Mesenchymal stem cell (in vitro differentiated cells and primary cell): ENCODE measurements around the gene NXPH2.

Source experiments
- DNase-seq: peaks from one replicate; pipeline ENCODE4 v3.0.0-alpha.2; 2013
- H2AFZ ChIP-seq: one replicate; pipeline ENCODE4 v1.6.1; 2013; ENCODE audit warnings: low read depth, mild to moderate bottlenecking, control low read depth, inconsistent platforms, low read length, moderate library complexity
- H2AK5ac ChIP-seq: 2 replicates; pipeline ENCODE4 v1.6.1; 2013; ENCODE audit warnings: low read length, moderate library complexity, mild to moderate bottlenecking, inconsistent platforms; ENCODE audit not compliant: severe bottlenecking
- H2BK120ac ChIP-seq: one replicate; pipeline ENCODE4 v1.6.1; 2013; ENCODE audit warnings: low read depth, mild to moderate bottlenecking, inconsistent platforms, low read length, moderate library complexity
- H2BK12ac ChIP-seq, 2 experiments: one replicate each; pipeline ENCODE4 v1.6.1; 2013; ENCODE audit warnings: inconsistent platforms in 2 of 2, low read length in 2 of 2, mild to moderate bottlenecking in 2 of 2, moderate library complexity in 2 of 2, control low read depth in 1 of 2
- H2BK15ac ChIP-seq: one replicate; pipeline ENCODE4 v1.6.1; 2013; ENCODE audit warnings: mild to moderate bottlenecking, low read depth, inconsistent platforms; ENCODE audit not compliant: poor library complexity, severe bottlenecking
- H2BK5ac ChIP-seq: 2 replicates; pipeline ENCODE4 v1.6.1; 2013; ENCODE audit warnings: low read depth, mild to moderate bottlenecking, low read length, control low read depth, inconsistent platforms; ENCODE audit not compliant: poor library complexity, severe bottlenecking
- H3K14ac ChIP-seq, 2 experiments: one replicate each; pipeline ENCODE4 v1.6.1; 2013; ENCODE audit warnings: inconsistent platforms in 2 of 2, low read length in 2 of 2, control low read depth in 1 of 2, mild to moderate bottlenecking in 1 of 2, moderate library complexity in 1 of 2
- H3K18ac ChIP-seq, 2 experiments: one replicate each; pipeline ENCODE4 v1.6.1; 2013; ENCODE audit warnings: inconsistent platforms in 2 of 2, low read length in 2 of 2, control low read depth in 1 of 2, low read depth in 1 of 2, mild to moderate bottlenecking in 1 of 2
- H3K23ac ChIP-seq, 2 experiments: one replicate each; pipeline ENCODE4 v1.6.1; 2013; ENCODE audit warnings: inconsistent platforms in 2 of 2, low read length in 2 of 2, mild to moderate bottlenecking in 2 of 2, moderate library complexity in 2 of 2, control low read depth in 1 of 2
- H3K27ac ChIP-seq: 2 replicates; pipeline ENCODE4 v1.5.1; 2013; ENCODE audit warnings: mild to moderate bottlenecking, moderate library complexity, low read length, control low read depth, inconsistent platforms; ENCODE audit not compliant: poor library complexity, severe bottlenecking
- H3K27me3 ChIP-seq, 2 experiments: 2 replicates each; pipeline versions ENCODE4 v1.6.1 to v1.7.0; 2013; ENCODE audit warnings: low read length in 2 of 2, mild to moderate bottlenecking in 2 of 2, moderate library complexity in 2 of 2, control low read depth in 1 of 2, inconsistent platforms in 1 of 2; ENCODE audit not compliant: control insufficient read depth in 1 of 2, insufficient read depth in 1 of 2
- H3K36me3 ChIP-seq, 2 experiments: 2 replicates each; pipeline versions ENCODE4 v1.6.1 to v1.7.0; 2013; ENCODE audit warnings: low read length in 2 of 2, control low read depth in 1 of 2, inconsistent platforms in 1 of 2, low read depth in 1 of 2, mild to moderate bottlenecking in 1 of 2; ENCODE audit not compliant: insufficient read depth in 2 of 2, control insufficient read depth in 1 of 2
- H3K4ac ChIP-seq, 2 experiments: one replicate each; pipeline ENCODE4 v1.6.1; 2013; ENCODE audit warnings: inconsistent platforms in 2 of 2, low read length in 2 of 2, mild to moderate bottlenecking in 2 of 2, moderate library complexity in 2 of 2, control low read depth in 1 of 2, low read depth in 1 of 2
- H3K4me1 ChIP-seq: 2 replicates; pipeline ENCODE4 v1.6.1; 2013; ENCODE audit warnings: low read depth, low read length, control low read depth; ENCODE audit not compliant: control insufficient read depth, insufficient read depth
- H3K4me2 ChIP-seq: 2 replicates; pipeline ENCODE4 v1.6.1; 2013; ENCODE audit warnings: low read length, mild to moderate bottlenecking, inconsistent platforms; ENCODE audit not compliant: poor library complexity, severe bottlenecking
- H3K4me3 ChIP-seq, 2 experiments: 2 replicates each; pipeline versions ENCODE4 v1.5.1 to v1.7.0; 2013; ENCODE audit warnings: low read length in 2 of 2, mild to moderate bottlenecking in 2 of 2, control low read depth in 1 of 2, low read depth in 1 of 2; ENCODE audit not compliant: insufficient read depth in 1 of 2
- H3K79me1 ChIP-seq: replicated peaks from 2 replicates; pipeline ENCODE4 v1.6.1; 2013; ENCODE audit warnings: mild to moderate bottlenecking, control low read depth, low read length, inconsistent platforms; ENCODE audit not compliant: poor library complexity, severe bottlenecking
- H3K9ac ChIP-seq: 2 replicates; pipeline ENCODE4 v1.7.0; 2013; ENCODE audit warnings: mild to moderate bottlenecking, low read length, moderate library complexity
- H3K9me3 ChIP-seq: 2 replicates; pipeline ENCODE4 v1.7.0; 2013; ENCODE audit warnings: mild to moderate bottlenecking, low read length; ENCODE audit not compliant: control insufficient read depth
- H4K8ac ChIP-seq: one replicate; pipeline ENCODE4 v1.6.1; 2013; ENCODE audit warnings: inconsistent platforms, mild to moderate bottlenecking, low read length, moderate library complexity
- H4K91ac ChIP-seq: one replicate; pipeline ENCODE4 v1.6.1; 2013; ENCODE audit warnings: mild to moderate bottlenecking, low read length, inconsistent platforms
- WGBS: methylation state at CpG from one replicate; pipeline ENCODE4 v1.1.7; 2013; ENCODE audit warnings: mixed read lengths; 5-methylcytosine and 5-hydroxymethylcytosine counted together

Gene NXPH2

DNA sequence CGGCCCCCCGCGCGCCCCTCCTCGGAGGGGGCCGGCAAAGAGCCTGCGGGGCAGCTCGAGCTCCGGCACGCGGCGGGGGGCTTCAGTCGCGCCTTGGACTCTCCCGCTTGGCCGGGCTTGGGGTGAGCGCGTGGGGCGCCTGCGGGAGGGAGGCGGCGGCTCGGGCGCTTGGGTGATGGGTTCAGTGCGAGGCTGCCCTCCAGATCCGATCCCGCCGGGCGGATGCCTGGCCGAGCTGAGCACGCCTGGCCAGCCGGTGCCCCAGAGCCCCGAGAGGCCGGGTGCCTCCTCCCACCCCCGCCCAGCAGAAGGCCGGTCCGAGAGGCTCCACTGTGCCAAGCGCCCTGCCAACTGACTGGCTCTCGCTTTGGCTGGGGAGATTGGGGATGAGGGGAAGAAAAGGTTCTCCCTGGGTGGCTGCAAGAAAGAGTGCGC, 273 bp upstream of the NXPH2 start:
- H3K27ac ChIP-seq, result no peak overlapping the region
- no peak overlapping the region for H3K4ac ChIP-seq
- no peaks in the 10 kb centered on the region for H3K9me3 ChIP-seq
- H4K91ac ChIP-seq, result no peak overlapping the region
- H3K27me3 ChIP-seq, result peaks cover 43 to 48% of the 10 kb centered on the region in 2 experiments
- no peak overlapping the region for H4K8ac ChIP-seq
- no peak overlapping the region for H2BK5ac ChIP-seq
- H2BK120ac ChIP-seq, result no peak overlapping the region
- H3K79me1 ChIP-seq, result no peaks in the 10 kb centered on the region
- H3K18ac ChIP-seq, result no peak overlapping the region
- WGBS, result under 1% methylated on average over 34 of the region's 40 CpGs
- no peak overlapping the region for H2BK12ac ChIP-seq
- no peak overlapping the region for H2BK15ac ChIP-seq
- no peak for DNase-seq
- H3K4me1 ChIP-seq, result peaks cover 18% of the 10 kb centered on the region
- H3K4me3 ChIP-seq, result peak overlapping the region; percentile 27 to 53
- peak overlapping the region; percentile 97 for H3K4me2 ChIP-seq
- no peak overlapping the region for H2AFZ ChIP-seq
- no peak overlapping the region for H2AK5ac ChIP-seq
- H3K9ac ChIP-seq, result no peak overlapping the region
- H3K14ac ChIP-seq, result peak overlapping the region in 1 of 2 experiments; percentile 55
- H3K23ac ChIP-seq, result no peak overlapping the region
- no peaks in the 10 kb centered on the region for H3K36me3 ChIP-seq

DNA sequence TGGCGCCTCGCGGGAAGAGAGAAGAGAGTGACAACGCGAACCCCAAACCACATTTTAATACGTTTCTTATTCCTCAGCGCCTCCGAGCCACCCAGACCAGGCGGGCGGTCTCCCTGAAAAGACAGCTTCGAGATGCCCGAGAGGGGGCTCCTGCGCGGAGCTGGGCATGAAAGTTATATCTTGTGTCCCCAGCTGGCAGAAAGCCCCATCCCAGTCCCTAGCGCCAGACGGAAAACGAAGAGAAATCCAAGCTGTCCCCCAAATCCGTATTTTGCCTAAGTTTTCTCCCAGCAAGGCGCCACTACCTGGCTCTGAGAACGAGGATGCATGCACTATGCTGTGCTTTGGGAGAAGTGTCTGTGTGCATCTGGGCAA, 797 bp downstream of the NXPH2 start:
- no peak overlapping the region for H2BK5ac ChIP-seq
- peak; percentile 6 for DNase-seq
- WGBS, result 1% methylated on average over 17 of the region's 20 CpGs

DNA sequence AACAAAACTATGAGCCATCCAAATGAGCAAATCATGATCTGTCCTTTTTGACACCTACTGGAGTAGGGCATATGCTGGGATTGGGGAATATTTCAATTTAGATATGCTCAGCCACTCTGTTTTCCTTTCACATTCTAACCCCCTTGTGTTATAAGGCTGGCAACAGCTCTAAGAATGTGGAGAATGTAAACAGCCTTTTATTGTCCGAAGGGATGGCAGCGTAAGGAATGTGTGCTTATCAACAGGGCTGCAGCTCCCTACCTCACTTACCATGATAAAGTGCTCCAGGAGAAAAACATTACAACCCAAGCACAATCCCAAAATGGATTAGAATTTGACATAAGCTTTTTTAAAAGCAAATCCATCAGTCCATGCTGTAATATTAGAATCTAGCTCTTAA, 2.2 kb downstream of the NXPH2 start:
- Histone ChIP-seq H3K79me1 (no peaks in the 10 kb centered on the region), H3K4ac (no peak overlapping the region), H2AFZ (no peak overlapping the region), H4K91ac (no peak overlapping the region), H2BK12ac (no peak overlapping the region), H3K18ac (no peak overlapping the region), H3K4me3 (no peak overlapping the region), H3K36me3 (no peaks in the 10 kb centered on the region), H2BK5ac (no peak overlapping the region), H3K9me3 (no peaks in the 10 kb centered on the region), H2BK15ac (no peak overlapping the region), H2BK120ac (no peak overlapping the region), H4K8ac (no peak overlapping the region), H3K27me3 (peaks cover 37 to 43% of the 10 kb centered on the region in 2 experiments), H3K4me1 (peaks cover 18% of the 10 kb centered on the region), H2AK5ac (no peak overlapping the region), H3K4me2 (no peak overlapping the region), H3K14ac (no peak overlapping the region), H3K27ac (no peak overlapping the region), H3K23ac (no peak overlapping the region), H3K9ac (no peak overlapping the region)
- peak; percentile 15 for DNase-seq
- WGBS, result 0% methylated on average over 2 of the region's 2 CpGs

More for the DNA sequence above, 797 bp downstream of the NXPH2 start:
- peaks cover 18% of the 10 kb centered on the region for H3K4me1 ChIP-seq
- no peak overlapping the region for H2BK15ac ChIP-seq
- no peak overlapping the region for H2AK5ac ChIP-seq
- H3K4me2 ChIP-seq, result peak overlapping the region; percentile 97
- H3K27ac ChIP-seq, result no peak overlapping the region
- no peak overlapping the region for H3K4ac ChIP-seq
- no peak overlapping the region for H3K23ac ChIP-seq
- no peak overlapping the region for H4K8ac ChIP-seq
- peak overlapping the region in 1 of 2 experiments; percentile 2 for H3K18ac ChIP-seq
- H2BK120ac ChIP-seq, result no peak overlapping the region
- peaks cover 37 to 48% of the 10 kb centered on the region in 2 experiments for H3K27me3 ChIP-seq
- H2AFZ ChIP-seq, result no peak overlapping the region
- no peaks in the 10 kb centered on the region for H3K36me3 ChIP-seq
- no peaks in the 10 kb centered on the region for H3K9me3 ChIP-seq
- no peak overlapping the region for H3K14ac ChIP-seq
- no peaks in the 10 kb centered on the region for H3K79me1 ChIP-seq
- H3K4me3 ChIP-seq, result peak overlapping the region in 1 of 2 experiments; percentile 70
- no peak overlapping the region for H4K91ac ChIP-seq
- H2BK12ac ChIP-seq, result no peak overlapping the region
- H3K9ac ChIP-seq, result no peak overlapping the region

DNA sequence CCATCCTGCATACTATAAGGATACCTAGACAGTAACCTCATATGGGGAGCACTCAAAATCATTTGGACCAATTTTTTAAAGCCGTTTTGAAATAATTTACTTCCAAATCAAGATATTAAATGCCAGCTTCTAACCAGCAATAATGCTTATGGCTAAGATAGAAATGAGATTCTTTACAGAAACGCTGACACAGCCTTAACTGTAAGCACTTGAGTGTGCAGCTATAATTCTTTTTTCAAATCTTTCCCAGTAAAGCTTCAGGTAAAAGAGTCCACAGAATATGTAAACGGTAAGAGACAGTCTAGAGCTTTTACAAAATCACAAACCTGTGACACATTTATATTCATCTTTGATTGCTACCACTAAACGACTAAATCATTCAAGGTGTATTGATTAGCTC, 4.5 kb downstream of the NXPH2 start:
- Histone ChIP-seq H3K79me1 (no peaks in the 10 kb centered on the region), H2AFZ (no peak overlapping the region), H3K4me2 (no peak overlapping the region), H3K27ac (no peak overlapping the region), H3K36me3 (no peaks in the 10 kb centered on the region), H3K23ac (no peak overlapping the region), H2AK5ac (no peak overlapping the region), H2BK12ac (no peak overlapping the region), H4K91ac (no peak overlapping the region), H3K4ac (no peak overlapping the region), H3K9ac (no peak overlapping the region), H3K4me1 (peaks cover 15% of the 10 kb centered on the region), H3K9me3 (no peaks in the 10 kb centered on the region), H3K18ac (no peak overlapping the region), H2BK15ac (no peak overlapping the region), H2BK5ac (no peak overlapping the region), H3K14ac (no peak overlapping the region), H3K27me3 (peaks cover 20 to 24% of the 10 kb centered on the region in 2 experiments), H4K8ac (no peak overlapping the region), H2BK120ac (no peak overlapping the region), H3K4me3 (no peak overlapping the region)
- no peak for DNase-seq
- WGBS, result 84% methylated on average over 2 of the region's 4 CpGs
